Measurements from ENCODE around the gene PCK1.

GRCh38 chr20:57591289-57592229 is 30.6 kb downstream of the PCK1 start:
- no peak for TF ChIP-seq EZH2 (IDR thresholded peaks at IDR 0.05; ENCODE audit: low read depth, unreplicated experiment)
- no peak for TF ChIP-seq REST (IDR thresholded peaks at IDR 0.05; ENCODE audit: unreplicated experiment)
- no peak for TF ChIP-seq CTCF (conservative IDR thresholded peaks at IDR 0.05; ENCODE audit: low read depth in 2 of 2)
- no peak for TF ChIP-seq EZH2phosphoT487 (IDR thresholded peaks at IDR 0.05; ENCODE audit: unreplicated experiment)
- TF ChIP-seq POLR2AphosphoS5 (IDR thresholded peaks at IDR 0.05; ENCODE audit: low read depth) = no peak
